Thyroid gland (tissue), 4 donors: Measurements from ENCODE around the gene VPREB1.

ENCODE experiments used
- POLR2A ChIP-seq, 2 donors: fragments of 450-650 bp; IDR thresholded peaks; one replicate each; pipeline ENCODE4 v1.6.1; 2017; ENCODE audit warnings: antibody characterized with exemption in 2 of 2, mild to moderate bottlenecking in 2 of 2, moderate library complexity in 1 of 2
- TF ChIP-seq, protein P1 (sequence below), 6 experiments: fragments of 200-600 bp in 3 of 6; fragments of 450-650 bp in 3 of 6; sonication (generic) in 3 of 6; IDR thresholded peaks; one replicate each; pipeline ENCODE4 v1.5.1; 2016 to 2019; ENCODE audit warnings: antibody characterized with exemption in 6 of 6, mild to moderate bottlenecking in 2 of 6, inconsistent platforms in 1 of 6, moderate library complexity in 1 of 6

DNA sequence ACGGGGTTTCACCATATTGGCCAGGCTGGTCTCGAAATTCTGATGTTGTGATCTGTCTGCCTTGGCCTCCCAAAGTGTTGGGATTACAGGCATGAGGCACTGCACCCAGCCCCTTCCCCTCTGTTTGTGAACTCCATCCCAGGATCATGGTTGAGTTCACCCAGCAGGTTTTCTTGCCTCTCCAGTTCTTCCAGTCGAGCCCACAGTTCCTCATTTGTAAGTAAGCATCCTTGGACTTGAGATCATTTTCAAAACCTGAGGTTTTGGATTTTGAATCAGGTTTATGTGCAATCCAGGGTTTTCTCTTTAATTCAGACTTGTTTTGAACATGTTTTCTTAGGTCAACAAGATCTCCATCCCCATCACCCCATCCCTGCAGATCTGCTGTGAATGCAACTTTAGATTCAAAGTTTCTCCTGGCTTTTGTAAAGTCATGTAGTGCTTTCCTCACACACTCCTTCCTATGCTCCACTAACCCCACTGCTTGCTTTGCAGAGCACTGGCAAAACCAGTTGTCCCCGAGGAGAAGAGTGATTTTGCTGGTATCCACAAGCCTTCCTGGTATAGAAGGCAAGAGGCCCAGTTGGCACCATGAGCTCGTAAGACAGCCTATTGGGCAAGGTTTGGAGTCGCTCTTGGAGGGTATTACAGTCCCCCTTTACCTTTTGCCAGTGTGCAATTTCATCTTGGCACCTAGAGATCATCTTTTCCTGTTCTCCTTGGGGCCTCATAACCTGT is 14.7 kb upstream of the VPREB1 start:
- TF ChIP-seq, protein P1, sequence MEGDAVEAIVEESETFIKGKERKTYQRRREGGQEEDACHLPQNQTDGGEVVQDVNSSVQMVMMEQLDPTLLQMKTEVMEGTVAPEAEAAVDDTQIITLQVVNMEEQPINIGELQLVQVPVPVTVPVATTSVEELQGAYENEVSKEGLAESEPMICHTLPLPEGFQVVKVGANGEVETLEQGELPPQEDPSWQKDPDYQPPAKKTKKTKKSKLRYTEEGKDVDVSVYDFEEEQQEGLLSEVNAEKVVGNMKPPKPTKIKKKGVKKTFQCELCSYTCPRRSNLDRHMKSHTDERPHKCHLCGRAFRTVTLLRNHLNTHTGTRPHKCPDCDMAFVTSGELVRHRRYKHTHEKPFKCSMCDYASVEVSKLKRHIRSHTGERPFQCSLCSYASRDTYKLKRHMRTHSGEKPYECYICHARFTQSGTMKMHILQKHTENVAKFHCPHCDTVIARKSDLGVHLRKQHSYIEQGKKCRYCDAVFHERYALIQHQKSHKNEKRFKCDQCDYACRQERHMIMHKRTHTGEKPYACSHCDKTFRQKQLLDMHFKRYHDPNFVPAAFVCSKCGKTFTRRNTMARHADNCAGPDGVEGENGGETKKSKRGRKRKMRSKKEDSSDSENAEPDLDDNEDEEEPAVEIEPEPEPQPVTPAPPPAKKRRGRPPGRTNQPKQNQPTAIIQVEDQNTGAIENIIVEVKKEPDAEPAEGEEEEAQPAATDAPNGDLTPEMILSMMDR (IDR thresholded peaks at IDR 0.05) = no peak
- TF ChIP-seq POLR2A (IDR thresholded peaks at IDR 0.05) = no peak
